Superior temporal gyrus (tissue), 1 donor: ENCODE results near the gene GLYATL1.
"Not testable (repeated sequence)": the region's sequence is repeated elsewhere in the genome, so short reads cannot be mapped to it uniquely, and the experiment has no call there.

ENCODE experiments used
- DNase-seq: peaks from one replicate; pipeline ENCODE4 v3.0.0-alpha.2; 2016; ENCODE audit errors: extremely low spot score

Gene GLYATL1

DNA sequence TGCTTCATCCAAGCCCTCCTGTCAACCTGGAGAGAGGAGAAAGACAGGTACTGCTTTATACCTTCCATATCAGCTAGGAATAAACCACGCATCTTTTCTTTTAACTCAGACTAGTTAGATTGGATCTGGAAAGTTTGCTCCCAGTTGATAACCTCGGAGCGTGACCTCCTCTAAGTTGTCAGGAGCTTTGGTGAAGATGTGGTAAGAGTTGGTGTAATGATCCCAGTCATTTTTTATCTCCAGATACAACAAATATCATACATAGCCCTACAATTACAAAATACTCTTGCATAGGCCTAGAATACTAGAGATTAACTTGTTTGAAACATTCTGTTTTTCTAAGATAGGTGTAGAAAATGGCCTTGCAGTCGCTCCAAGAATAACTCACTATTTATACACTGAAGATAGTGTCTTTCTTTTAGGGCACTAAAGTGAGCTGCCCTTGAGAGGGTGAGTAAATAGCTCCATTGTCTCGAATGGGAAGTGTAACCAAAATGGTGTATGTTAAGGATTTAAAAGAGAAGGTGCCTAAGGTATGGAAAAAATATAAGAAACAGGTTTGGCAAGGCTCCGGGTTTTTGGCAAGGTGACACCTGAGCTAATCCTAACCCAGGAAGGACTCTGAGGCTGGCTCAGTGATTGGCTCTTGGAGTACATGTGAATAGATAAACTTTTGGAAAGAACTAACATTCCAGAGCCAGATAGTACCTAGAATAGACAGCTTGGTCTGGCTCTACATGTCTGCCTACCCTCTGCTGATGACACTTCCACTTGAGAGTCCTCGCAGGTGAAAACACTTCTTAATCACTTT lies 59.4 kb downstream of the GLYATL1 start:
- no peak for DNase-seq

DNA sequence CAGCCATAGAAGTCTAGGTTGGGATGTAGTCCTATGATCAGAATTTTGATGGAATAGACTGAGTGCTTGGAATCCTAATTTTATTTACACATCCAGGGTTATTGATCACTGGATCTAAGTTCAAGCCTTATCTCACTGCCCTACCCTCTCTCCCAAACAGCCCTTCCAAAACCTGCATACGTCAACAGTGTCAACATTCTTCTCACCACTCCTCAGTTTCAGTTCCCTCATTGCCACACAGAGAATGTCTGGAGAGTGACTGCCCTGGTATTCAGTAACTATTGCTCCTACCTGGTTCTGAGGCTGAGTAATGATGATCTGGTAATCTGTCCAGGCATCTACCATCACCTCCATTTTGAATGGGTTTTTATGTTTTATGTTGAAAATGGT lies 60.0 kb downstream of the GLYATL1 start:
- no peak for DNase-seq

DNA sequence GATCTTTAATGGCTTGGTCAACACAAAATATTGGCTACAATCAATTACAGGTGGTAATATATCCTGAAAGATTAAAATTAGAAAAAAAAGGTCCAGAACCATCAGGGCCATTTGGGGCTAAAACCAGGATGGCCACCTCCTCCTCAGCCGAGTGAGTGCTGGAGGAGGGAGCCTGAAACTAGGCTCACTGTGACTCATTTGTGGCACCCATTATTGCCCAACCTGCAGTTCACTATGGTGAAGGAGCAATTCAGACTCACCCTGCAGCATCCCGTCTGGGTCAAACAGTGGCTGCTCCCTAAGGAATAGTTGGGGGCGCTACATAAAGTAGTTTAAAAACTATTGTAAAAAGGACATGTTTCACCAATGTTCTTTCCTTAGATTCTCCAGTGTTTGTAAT lies 60.7 kb downstream of the GLYATL1 start:
- no peak for DNase-seq

DNA sequence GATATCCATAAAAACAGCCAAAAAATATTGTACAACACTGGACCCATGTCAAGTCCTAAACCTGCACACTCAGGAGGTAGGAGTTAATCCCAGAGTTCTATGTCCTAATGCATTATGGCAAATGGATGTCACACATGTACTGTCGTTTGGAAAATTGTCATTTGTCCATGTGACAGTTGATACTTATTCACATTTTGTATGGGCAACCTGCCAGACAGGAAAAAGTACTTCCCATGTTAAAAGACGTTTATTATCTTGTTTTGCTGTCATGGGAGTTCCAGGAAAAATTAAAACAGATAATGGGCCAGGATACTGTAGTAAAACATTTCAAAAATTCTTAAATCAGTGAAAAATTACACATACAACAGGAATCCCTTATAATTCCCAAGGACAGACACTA lies 62.7 kb downstream of the GLYATL1 start:
- DNase-seq: not testable (repeated sequence)
